Upper lobe of left lung (tissue), 4 donors: ENCODE results near the gene IDS.

Source experiments
- CTCF ChIP-seq, 6 experiments: fragments of 450-650 bp in 4 of 6; fragments of 200-600 bp in 2 of 6; sonication (generic) in 2 of 6; IDR thresholded peaks; one replicate each; pipeline ENCODE4 v1.5.1; 2016 to 2019; ENCODE audit warnings: antibody characterized with exemption in 6 of 6
- POLR2A ChIP-seq, 4 donors: fragments of 450-650 bp; IDR thresholded peaks; one replicate each; pipeline ENCODE4 v1.5.1; 2016 to 2017; ENCODE audit warnings: antibody characterized with exemption in 4 of 4, mild to moderate bottlenecking in 2 of 4

- TF ChIP-seq CTCF (IDR thresholded peaks at IDR 0.05): no peak
- TF ChIP-seq POLR2A (IDR thresholded peaks at IDR 0.05): no peak
Observed at GRCh38 chrX:149522916-149523315, 17.8 kb upstream of the IDS start.
